IPS-20b (cell line): ENCODE data around the gene TMEM181.
A peak's percentile ranks its signal among the peaks of the same experiment; 100 is the strongest.

Experiments used
- H3K27ac ChIP-seq: one replicate; pipeline ENCODE4 v1.5.1; 2013; ENCODE audit warnings: low read length
- H3K27me3 ChIP-seq: 2 replicates; pipeline ENCODE4 v1.6.1; 2013; ENCODE audit warnings: mild to moderate bottlenecking, low read length, inconsistent platforms; ENCODE audit not compliant: insufficient read depth
- H3K36me3 ChIP-seq: 2 replicates; pipeline ENCODE4 v1.6.1; 2013; ENCODE audit warnings: low read depth, mild to moderate bottlenecking, inconsistent platforms, low read length, moderate library complexity; ENCODE audit not compliant: insufficient read depth
- H3K4me1 ChIP-seq: 2 replicates; pipeline ENCODE4 v1.6.1; 2013; ENCODE audit warnings: mild to moderate bottlenecking, control low read depth, inconsistent platforms, low read length, moderate library complexity; ENCODE audit not compliant: insufficient read depth
- H3K4me3 ChIP-seq: 2 replicates; pipeline ENCODE4 v1.5.1; 2013; ENCODE audit warnings: mild to moderate bottlenecking, low read length, inconsistent platforms
- H3K9ac ChIP-seq: 2 replicates; pipeline ENCODE4 v1.6.1; 2013; ENCODE audit warnings: low read depth, mild to moderate bottlenecking, inconsistent platforms, low read length, moderate library complexity
- H3K9me3 ChIP-seq: 2 replicates; pipeline ENCODE4 v1.6.1; 2013; ENCODE audit warnings: mild to moderate bottlenecking, low read depth, low read length, inconsistent platforms; ENCODE audit not compliant: insufficient read depth

TMEM181 gene

DNA sequence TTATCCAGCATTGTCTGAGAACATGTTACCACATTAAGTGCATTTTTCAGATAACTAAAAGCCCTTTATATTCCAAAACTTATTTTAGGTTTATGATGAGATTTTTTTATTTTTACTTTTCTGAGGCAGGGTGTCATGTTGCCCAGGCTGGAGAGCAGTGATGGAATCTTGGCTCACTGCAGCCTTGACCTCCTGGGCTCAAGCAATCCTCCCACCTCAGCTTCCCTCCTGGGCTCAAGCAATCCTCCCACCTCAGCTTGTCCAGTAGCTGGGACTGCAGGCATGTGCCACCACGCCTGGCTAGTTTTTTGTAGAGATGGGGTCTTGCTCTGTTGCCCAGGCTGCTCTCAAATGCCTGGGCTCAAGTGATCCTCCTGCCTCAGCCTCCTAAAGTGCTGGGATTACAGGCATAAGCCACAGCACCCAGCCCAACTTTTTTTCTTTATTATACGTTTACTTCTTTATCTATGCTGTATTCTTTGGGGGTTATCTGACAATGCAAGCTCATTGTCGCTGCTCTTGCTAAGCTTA, 78.5 kb downstream of the TMEM181 start:
- H3K36me3 ChIP-seq = peaks cover 45% of the 10 kb centered on the region
- no peaks in the 10 kb centered on the region for H3K27me3 ChIP-seq
- no peak overlapping the region for H3K9ac ChIP-seq
- no peak overlapping the region for H3K27ac ChIP-seq
- no peaks in the 10 kb centered on the region for H3K9me3 ChIP-seq
- H3K4me1 ChIP-seq = no peaks in the 10 kb centered on the region
- H3K4me3 ChIP-seq = no peak overlapping the region

DNA sequence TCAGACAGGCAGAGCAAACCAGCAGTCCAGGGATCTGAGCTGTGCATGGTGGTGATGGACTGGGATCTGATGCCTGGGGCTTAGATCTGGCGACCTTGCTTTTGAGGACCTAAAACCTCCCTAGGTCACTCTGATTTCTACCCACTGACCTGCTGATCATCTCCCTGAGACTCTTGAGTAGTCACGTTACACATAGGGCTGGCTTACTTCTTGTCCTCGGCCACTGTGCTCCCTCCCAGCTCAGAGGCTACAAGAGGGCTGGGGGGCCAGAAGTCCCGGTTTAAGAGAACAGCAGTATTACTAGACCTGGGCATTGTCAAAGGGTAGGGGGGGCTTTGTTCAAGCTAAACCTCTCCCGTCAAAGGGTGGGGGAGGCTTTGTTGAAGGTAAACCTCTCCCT, 79.2 kb downstream of the TMEM181 start:
- H3K9me3 ChIP-seq = no peaks in the 10 kb centered on the region
- H3K27me3 ChIP-seq = no peaks in the 10 kb centered on the region
- H3K36me3 ChIP-seq = peaks cover 38% of the 10 kb centered on the region
- no peak overlapping the region for H3K27ac ChIP-seq
- no peak overlapping the region for H3K9ac ChIP-seq
- H3K4me3 ChIP-seq = no peak overlapping the region
- no peaks in the 10 kb centered on the region for H3K4me1 ChIP-seq

- Histone ChIP-seq H3K9ac (no peak overlapping the region), H3K4me3 (no peak overlapping the region), H3K9me3 (no peaks in the 10 kb centered on the region), H3K27ac (no peak overlapping the region), H3K36me3 (peaks cover 23% of the 10 kb centered on the region), H3K27me3 (peaks cover 5% of the 10 kb centered on the region), H3K4me1 (no peaks in the 10 kb centered on the region)
These were observed 80.6 kb downstream of the TMEM181 start for GRCh38 chr6:158640519-158640918.

GRCh38 chr6:158642097-158642601, 82.3 kb downstream of the TMEM181 start:
- Histone ChIP-seq H3K27ac (no peak overlapping the region), H3K9me3 (no peaks in the 10 kb centered on the region), H3K27me3 (peaks cover 15% of the 10 kb centered on the region), H3K36me3 (peaks cover 11% of the 10 kb centered on the region; the same call in 1 of the 2 replicates), H3K4me1 (no peaks in the 10 kb centered on the region), H3K9ac (0 out of 2 replicates have a peak overlapping the region, but pooled peaks have one; percentile 2), H3K4me3 (no peak overlapping the region)

GRCh38 chr6:158643836-158644230, 83.9 kb downstream of the TMEM181 start:
- Histone ChIP-seq H3K4me3 (peak overlapping the region; percentile 71), H3K9ac (peak overlapping the region; percentile 87; the same call in 1 of the 2 replicates), H3K36me3 (peaks cover 6% of the 10 kb centered on the region; the same call in 1 of the 2 replicates), H3K27me3 (peaks cover 15% of the 10 kb centered on the region), H3K27ac (no peak overlapping the region), H3K4me1 (no peaks in the 10 kb centered on the region), H3K9me3 (no peaks in the 10 kb centered on the region)

- H3K4me1 ChIP-seq = no peaks in the 10 kb centered on the region
- H3K36me3 ChIP-seq = peaks cover 6% of the 10 kb centered on the region; the same call in 1 of the 2 replicates
- H3K27ac ChIP-seq = peak within 1 kb of the TSS; percentile 68
- no peaks in the 10 kb centered on the region for H3K9me3 ChIP-seq
- peaks cover 15% of the 10 kb centered on the region for H3K27me3 ChIP-seq
- H3K9ac ChIP-seq = peak within 1 kb of the TSS; percentile 87; the same call in 1 of the 2 replicates
- H3K4me3 ChIP-seq = peak within 1 kb of the TSS; percentile 71
These were observed 84.6 kb downstream of the TMEM181 start, which contains the start of gene DYNLT1 for GRCh38 chr6:158644231-158645063. TSS of gene DYNLT1 (minus strand) at chr6:158644743. CDS start at chr6:158644708, 35 bp downstream.

GRCh38 chr6:158645064-158646022, 85.5 kb downstream of the TMEM181 start:
- H3K4me3 ChIP-seq = peak overlapping the region; percentile 71
- H3K27ac ChIP-seq = no peak overlapping the region
- H3K9ac ChIP-seq = peak overlapping the region; percentile 50; the same call in 1 of the 2 replicates
- peaks cover 4% of the 10 kb centered on the region; the same call in 1 of the 2 replicates for H3K36me3 ChIP-seq
- peaks cover 15% of the 10 kb centered on the region for H3K27me3 ChIP-seq
- H3K9me3 ChIP-seq = no peaks in the 10 kb centered on the region
- no peaks in the 10 kb centered on the region for H3K4me1 ChIP-seq

- Histone ChIP-seq H3K27me3 (peaks cover 15% of the 10 kb centered on the region), H3K27ac (no peak overlapping the region), H3K36me3 (no peaks in the 10 kb centered on the region), H3K9me3 (no peaks in the 10 kb centered on the region), H3K4me1 (no peaks in the 10 kb centered on the region), H3K9ac (no peak overlapping the region), H3K4me3 (no peak overlapping the region)
These were observed 86.4 kb downstream of the TMEM181 start for GRCh38 chr6:158646023-158646910.

DNA sequence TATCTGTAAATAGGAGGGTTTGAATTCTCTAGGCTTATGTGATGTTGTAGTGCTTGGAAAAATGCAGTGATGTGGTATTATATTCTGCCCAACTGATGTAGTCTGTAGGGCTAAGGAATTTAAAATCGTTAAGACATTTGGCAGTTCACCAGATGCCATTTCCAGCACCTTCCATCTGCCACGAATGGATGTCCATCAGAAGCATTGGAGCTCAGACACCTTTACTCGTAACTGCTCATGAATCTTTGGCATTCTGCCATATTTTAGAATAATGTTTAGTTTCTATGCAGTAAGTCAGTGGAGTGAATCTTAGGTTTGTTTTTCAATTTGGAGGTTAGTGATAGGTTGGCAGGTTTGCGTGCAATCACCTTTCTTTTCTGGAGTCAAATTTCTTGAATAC, 87.6 kb downstream of the TMEM181 start:
- no peak overlapping the region for H3K9ac ChIP-seq
- no peaks in the 10 kb centered on the region for H3K9me3 ChIP-seq
- H3K4me3 ChIP-seq = no peak overlapping the region
- no peaks in the 10 kb centered on the region for H3K36me3 ChIP-seq
- no peaks in the 10 kb centered on the region for H3K4me1 ChIP-seq
- peaks cover 15% of the 10 kb centered on the region for H3K27me3 ChIP-seq
- no peak overlapping the region for H3K27ac ChIP-seq

GRCh38 chr6:158648682-158649131, 88.8 kb downstream of the TMEM181 start:
- no peak overlapping the region for H3K4me3 ChIP-seq
- H3K27ac ChIP-seq = no peak overlapping the region
- peaks cover 15% of the 10 kb centered on the region for H3K27me3 ChIP-seq
- H3K9me3 ChIP-seq = no peaks in the 10 kb centered on the region
- 0 out of 2 replicates have a peak, but pooled peaks cover 3% of the 10 kb centered on the region for H3K4me1 ChIP-seq
- H3K9ac ChIP-seq = no peak overlapping the region
- H3K36me3 ChIP-seq = no peaks in the 10 kb centered on the region
